ENCODE measurements around the gene DEDD2.

The DEDD2 gene

DNA sequence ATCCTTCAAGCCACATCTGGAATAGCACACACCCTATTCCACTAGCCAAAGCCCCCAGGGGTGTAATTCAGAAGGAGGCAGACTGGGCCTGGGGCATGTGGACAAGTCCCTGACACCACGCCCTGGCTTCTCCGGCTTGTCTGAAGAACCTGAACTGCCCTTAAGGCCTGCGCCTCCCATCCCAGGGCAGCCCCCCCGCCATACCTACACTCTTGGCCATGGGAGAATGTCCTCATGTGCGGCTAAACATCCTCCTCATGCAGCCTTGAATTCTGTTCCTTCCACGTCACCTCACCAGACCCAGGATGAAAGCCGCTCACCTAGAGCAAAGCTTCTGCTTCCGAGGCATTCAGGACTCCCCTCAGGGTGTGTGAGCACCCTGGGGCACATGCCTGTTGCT is 60.9 kb downstream of the DEDD2 start:
- H3K27me3 ChIP-seq (ENCODE audit: insufficient read depth, low read length, poor library complexity, severe bottlenecking) = no peaks in the 10 kb centered on the region
- H3F3A ChIP-seq (ENCODE audit: low read depth) = no peaks in the 10 kb centered on the region
- no peak overlapping the region for H3K4me2 ChIP-seq (ENCODE audit: low read depth, low read length, poor library complexity, severe bottlenecking)
- no peaks in the 10 kb centered on the region for H3K36me3 ChIP-seq (ENCODE audit: insufficient read depth, low read length)
- H3K4me1 ChIP-seq (ENCODE audit: insufficient read depth, low read length, poor library complexity, severe bottlenecking) = peaks cover 5% of the 10 kb centered on the region
- no peaks in the 10 kb centered on the region for H3K9me3 ChIP-seq (ENCODE audit: insufficient read depth, low read depth, low read length)
- H3K4me3 ChIP-seq (ENCODE audit: low read length, poor library complexity, severe bottlenecking) = no peak overlapping the region
- H3K9me2 ChIP-seq (replicated peaks; ENCODE audit: low read depth, low read length) = no peaks in the 10 kb centered on the region
- H4K20me1 ChIP-seq (ENCODE audit: insufficient read depth, low read length, poor library complexity, severe bottlenecking) = no peaks in the 10 kb centered on the region
- H3K79me2 ChIP-seq (ENCODE audit: insufficient read depth, low read length) = no peaks in the 10 kb centered on the region
- no peak overlapping the region for H3K9ac ChIP-seq (ENCODE audit: low read depth, low read length, poor library complexity, severe bottlenecking)
- TF ChIP-seq, protein P1, sequence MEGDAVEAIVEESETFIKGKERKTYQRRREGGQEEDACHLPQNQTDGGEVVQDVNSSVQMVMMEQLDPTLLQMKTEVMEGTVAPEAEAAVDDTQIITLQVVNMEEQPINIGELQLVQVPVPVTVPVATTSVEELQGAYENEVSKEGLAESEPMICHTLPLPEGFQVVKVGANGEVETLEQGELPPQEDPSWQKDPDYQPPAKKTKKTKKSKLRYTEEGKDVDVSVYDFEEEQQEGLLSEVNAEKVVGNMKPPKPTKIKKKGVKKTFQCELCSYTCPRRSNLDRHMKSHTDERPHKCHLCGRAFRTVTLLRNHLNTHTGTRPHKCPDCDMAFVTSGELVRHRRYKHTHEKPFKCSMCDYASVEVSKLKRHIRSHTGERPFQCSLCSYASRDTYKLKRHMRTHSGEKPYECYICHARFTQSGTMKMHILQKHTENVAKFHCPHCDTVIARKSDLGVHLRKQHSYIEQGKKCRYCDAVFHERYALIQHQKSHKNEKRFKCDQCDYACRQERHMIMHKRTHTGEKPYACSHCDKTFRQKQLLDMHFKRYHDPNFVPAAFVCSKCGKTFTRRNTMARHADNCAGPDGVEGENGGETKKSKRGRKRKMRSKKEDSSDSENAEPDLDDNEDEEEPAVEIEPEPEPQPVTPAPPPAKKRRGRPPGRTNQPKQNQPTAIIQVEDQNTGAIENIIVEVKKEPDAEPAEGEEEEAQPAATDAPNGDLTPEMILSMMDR (conservative IDR thresholded peaks at IDR 0.05; ENCODE audit: low read length) = no peak
- no peak for TF ChIP-seq EZH2phosphoT487 (IDR thresholded peaks at IDR 0.05; ENCODE audit: borderline replicate concordance)
- H2AFZ ChIP-seq (ENCODE audit: low read length) = no peak overlapping the region

DNA sequence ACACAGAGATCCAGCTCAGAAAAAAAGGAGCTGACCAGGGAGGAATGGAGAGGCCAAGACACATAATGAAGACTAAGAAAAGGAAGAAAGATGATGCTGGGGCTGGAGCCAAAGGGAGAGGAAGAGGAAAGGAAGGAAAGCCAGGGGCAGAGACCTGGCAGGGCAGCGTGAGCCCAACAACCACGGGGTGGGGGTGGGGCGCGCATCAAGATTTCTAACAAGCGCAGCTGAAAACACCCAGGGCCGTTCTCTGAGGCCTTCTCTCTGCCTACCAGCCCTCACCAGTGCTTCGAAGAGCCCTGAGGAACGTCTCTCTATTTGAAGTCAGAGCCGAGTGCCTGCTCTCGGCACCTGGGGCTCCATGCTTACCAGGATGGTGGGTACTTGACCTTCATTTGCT is 61.7 kb downstream of the DEDD2 start:
- H3K4me3 ChIP-seq (ENCODE audit: low read length, poor library complexity, severe bottlenecking) = no peak overlapping the region
- H3K9me3 ChIP-seq (ENCODE audit: insufficient read depth, low read depth, low read length) = no peaks in the 10 kb centered on the region

DNA sequence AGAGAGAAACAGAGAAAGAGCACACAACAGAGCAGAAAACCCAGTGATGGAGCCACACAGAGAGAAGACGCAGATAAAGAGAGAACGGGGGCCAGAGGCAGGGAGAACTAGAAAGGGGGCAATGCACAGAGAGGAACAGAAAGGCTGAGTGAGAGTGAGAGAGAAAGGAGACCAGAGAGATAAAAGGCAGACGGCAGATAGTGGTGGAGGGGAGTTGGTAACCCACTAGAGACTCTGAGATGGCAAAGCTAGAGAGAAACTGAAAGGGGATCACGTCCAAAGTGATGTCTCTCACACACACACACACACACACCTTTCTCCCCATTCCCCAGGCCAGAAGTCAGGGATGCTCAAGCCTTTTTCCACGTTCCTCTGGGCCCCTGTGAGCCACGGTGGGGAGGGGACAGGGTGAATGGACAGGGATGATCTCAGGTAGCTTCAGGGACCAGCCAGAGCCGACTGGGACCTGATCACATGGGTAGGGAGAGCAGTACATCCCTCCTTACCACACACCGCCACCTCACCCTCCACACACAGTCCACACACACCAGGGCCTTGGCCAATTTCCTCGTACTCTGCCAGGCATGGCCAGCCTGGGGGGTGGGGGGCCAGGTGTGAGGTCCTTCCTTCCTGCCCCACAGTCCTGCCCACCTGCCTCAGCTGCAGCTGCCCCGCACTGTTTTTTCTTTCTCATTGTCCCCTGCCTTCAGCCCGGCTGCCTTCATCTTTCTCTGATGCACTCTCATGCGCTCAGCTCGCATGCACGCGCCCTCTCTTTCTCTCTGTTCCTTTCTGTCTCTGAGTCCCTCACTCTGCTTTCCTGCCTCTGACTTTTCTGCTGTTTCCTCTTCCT is 62.8 kb downstream of the DEDD2 start:
- TF ChIP-seq EZH2phosphoT487 (IDR thresholded peaks at IDR 0.05; ENCODE audit: borderline replicate concordance) = no peak
- TF ChIP-seq, protein P1 (conservative IDR thresholded peaks at IDR 0.05; ENCODE audit: low read length) = no peak
- Histone ChIP-seq H3K4me2 (ENCODE audit: low read depth, low read length, poor library complexity, severe bottlenecking) (peak overlapping the region; percentile 5), H3K9ac (ENCODE audit: low read depth, low read length, poor library complexity, severe bottlenecking) (no peak overlapping the region), H3K9me3 (ENCODE audit: insufficient read depth, low read depth, low read length) (no peaks in the 10 kb centered on the region), H3K27me3 (ENCODE audit: insufficient read depth, low read length, poor library complexity, severe bottlenecking) (no peaks in the 10 kb centered on the region), H3K4me3 (ENCODE audit: low read length, poor library complexity, severe bottlenecking) (no peak overlapping the region), H4K20me1 (ENCODE audit: insufficient read depth, low read length, poor library complexity, severe bottlenecking) (no peaks in the 10 kb centered on the region), H3K4me1 (ENCODE audit: insufficient read depth, low read length, poor library complexity, severe bottlenecking) (peaks cover 5% of the 10 kb centered on the region), H3F3A (ENCODE audit: low read depth) (no peaks in the 10 kb centered on the region), H2AFZ (ENCODE audit: low read length) (no peak overlapping the region), H3K9me2 (replicated peaks; ENCODE audit: low read depth, low read length) (no peaks in the 10 kb centered on the region), H3K79me2 (ENCODE audit: insufficient read depth, low read length) (no peaks in the 10 kb centered on the region), H3K36me3 (ENCODE audit: insufficient read depth, low read length) (no peaks in the 10 kb centered on the region)

More for the DNA sequence above, 61.7 kb downstream of the DEDD2 start:
- Histone ChIP-seq H2AFZ (ENCODE audit: low read length) (no peak overlapping the region), H3K36me3 (ENCODE audit: insufficient read depth, low read length) (no peaks in the 10 kb centered on the region), H3K4me1 (ENCODE audit: insufficient read depth, low read length, poor library complexity, severe bottlenecking) (peaks cover 5% of the 10 kb centered on the region), H3F3A (ENCODE audit: low read depth) (no peaks in the 10 kb centered on the region), H3K9me2 (replicated peaks; ENCODE audit: low read depth, low read length) (no peaks in the 10 kb centered on the region), H3K9ac (ENCODE audit: low read depth, low read length, poor library complexity, severe bottlenecking) (no peak overlapping the region), H3K79me2 (ENCODE audit: insufficient read depth, low read length) (no peaks in the 10 kb centered on the region), H3K4me2 (ENCODE audit: low read depth, low read length, poor library complexity, severe bottlenecking) (no peak overlapping the region), H4K20me1 (ENCODE audit: insufficient read depth, low read length, poor library complexity, severe bottlenecking) (no peaks in the 10 kb centered on the region), H3K27me3 (ENCODE audit: insufficient read depth, low read length, poor library complexity, severe bottlenecking) (no peaks in the 10 kb centered on the region)
- TF ChIP-seq, protein P1 (conservative IDR thresholded peaks at IDR 0.05; ENCODE audit: low read length) = no peak
- no peak for TF ChIP-seq EZH2phosphoT487 (IDR thresholded peaks at IDR 0.05; ENCODE audit: borderline replicate concordance)

Data from Loucy (cell line).